ENCODE data around the gene SCLY.
A peak's percentile ranks its signal among the peaks of the same experiment; 100 is the strongest.
"Not testable (repeated sequence)": the region's sequence is repeated elsewhere in the genome, so short reads cannot be mapped to it uniquely, and the experiment has no call there.

Gene SCLY

GRCh38 chr2:238061315-238062202, 758 bp downstream of the SCLY start:
- H3K9ac ChIP-seq (ENCODE audit: low read depth, low read length), result peak overlapping the region; percentile 79
- H3K4me1 ChIP-seq (ENCODE audit: insufficient read depth, low read length), result peaks cover 17% of the 10 kb centered on the region
- no peaks in the 10 kb centered on the region for H3K27me3 ChIP-seq (ENCODE audit: insufficient read depth, low read length)
- peaks cover 29% of the 10 kb centered on the region for H3K36me3 ChIP-seq (ENCODE audit: insufficient read depth, low read length)
- H3K9me3 ChIP-seq (ENCODE audit: insufficient read depth, low read depth, low read length), result no peaks in the 10 kb centered on the region
- WGBS, result 4% methylated on average over 29 of the region's 29 CpGs
- H3K4me3 ChIP-seq (ENCODE audit: low read length), result peak overlapping the region; percentile 78
- H3K27ac ChIP-seq (ENCODE audit: low read depth, low read length), result peak overlapping the region; percentile 77

DNA sequence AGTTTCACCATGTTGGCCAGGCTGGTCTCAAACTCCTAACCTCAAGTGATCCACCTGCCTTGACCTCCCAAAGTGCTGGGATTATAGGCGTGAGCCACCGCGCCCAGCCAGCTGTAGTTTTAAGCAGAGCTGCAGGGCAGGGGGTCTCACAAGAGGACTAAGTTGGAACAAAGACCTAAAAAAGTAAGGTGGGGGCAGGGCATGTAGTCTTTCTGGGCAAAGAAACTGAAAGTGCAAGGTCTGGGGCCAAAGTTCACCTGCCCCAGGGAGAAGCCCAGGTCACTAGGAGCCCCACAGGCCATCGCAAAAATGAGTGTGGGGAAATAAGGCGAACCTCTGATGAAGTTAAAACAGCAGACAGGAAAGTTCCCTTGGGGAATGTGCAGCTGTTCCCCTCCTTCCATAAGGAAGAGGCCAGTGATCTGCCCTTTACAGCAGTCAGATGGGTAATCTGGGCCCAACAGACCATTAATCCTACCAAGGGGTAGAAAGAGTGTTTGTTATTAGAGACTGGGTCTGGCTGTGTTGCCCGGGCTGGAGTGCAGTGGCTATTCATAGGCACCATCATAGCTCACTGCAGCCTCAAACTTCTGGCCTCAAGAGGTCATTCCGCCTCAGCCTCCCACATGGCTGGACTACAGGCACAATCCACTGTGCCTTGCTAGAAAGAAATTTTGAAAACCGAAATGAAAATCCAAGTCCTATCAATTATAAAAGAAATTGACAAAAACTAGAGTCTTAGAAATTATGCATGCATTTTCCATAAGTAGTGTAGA, 2.8 kb downstream of the SCLY start:
- Histone ChIP-seq H3K9me3 (ENCODE audit: insufficient read depth, low read depth, low read length) (no peaks in the 10 kb centered on the region), H3K36me3 (ENCODE audit: insufficient read depth, low read length) (peaks cover 49% of the 10 kb centered on the region), H3K4me3 (ENCODE audit: low read length) (no peak overlapping the region), H3K4me1 (ENCODE audit: insufficient read depth, low read length) (peaks cover 17% of the 10 kb centered on the region), H3K27me3 (ENCODE audit: insufficient read depth, low read length) (no peaks in the 10 kb centered on the region), H3K27ac (ENCODE audit: low read depth, low read length) (no peak overlapping the region), H3K9ac (ENCODE audit: low read depth, low read length) (no peak overlapping the region)
- 93% methylated on average over 8 of the region's 8 CpGs for WGBS

DNA sequence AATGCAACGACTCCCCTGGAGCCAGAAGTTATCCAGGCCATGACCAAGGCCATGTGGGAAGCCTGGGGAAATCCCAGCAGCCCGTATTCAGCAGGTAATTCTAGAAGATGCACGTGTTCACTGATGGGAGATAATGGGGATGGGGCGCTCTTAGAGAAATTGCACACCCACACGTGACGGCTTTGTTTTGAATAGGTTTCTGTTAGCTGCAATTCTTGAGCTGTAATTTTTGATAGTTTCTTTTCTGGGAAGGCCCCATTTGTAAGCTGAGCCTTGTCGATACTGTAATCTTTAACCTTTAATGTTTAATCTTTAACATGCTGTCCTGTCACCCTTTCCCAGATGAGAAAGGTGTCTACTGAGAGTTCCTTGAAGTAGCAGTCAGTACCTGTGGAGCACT, 3.6 kb downstream of the SCLY start:
- 95% methylated on average over 7 of the region's 7 CpGs for WGBS
- Histone ChIP-seq H3K27me3 (ENCODE audit: insufficient read depth, low read length) (no peaks in the 10 kb centered on the region), H3K4me3 (ENCODE audit: low read length) (no peak overlapping the region), H3K36me3 (ENCODE audit: insufficient read depth, low read length) (peaks cover 57% of the 10 kb centered on the region), H3K9me3 (ENCODE audit: insufficient read depth, low read depth, low read length) (no peaks in the 10 kb centered on the region), H3K4me1 (ENCODE audit: insufficient read depth, low read length) (peaks cover 17% of the 10 kb centered on the region), H3K27ac (ENCODE audit: low read depth, low read length) (no peak overlapping the region), H3K9ac (ENCODE audit: low read depth, low read length) (no peak overlapping the region)

DNA sequence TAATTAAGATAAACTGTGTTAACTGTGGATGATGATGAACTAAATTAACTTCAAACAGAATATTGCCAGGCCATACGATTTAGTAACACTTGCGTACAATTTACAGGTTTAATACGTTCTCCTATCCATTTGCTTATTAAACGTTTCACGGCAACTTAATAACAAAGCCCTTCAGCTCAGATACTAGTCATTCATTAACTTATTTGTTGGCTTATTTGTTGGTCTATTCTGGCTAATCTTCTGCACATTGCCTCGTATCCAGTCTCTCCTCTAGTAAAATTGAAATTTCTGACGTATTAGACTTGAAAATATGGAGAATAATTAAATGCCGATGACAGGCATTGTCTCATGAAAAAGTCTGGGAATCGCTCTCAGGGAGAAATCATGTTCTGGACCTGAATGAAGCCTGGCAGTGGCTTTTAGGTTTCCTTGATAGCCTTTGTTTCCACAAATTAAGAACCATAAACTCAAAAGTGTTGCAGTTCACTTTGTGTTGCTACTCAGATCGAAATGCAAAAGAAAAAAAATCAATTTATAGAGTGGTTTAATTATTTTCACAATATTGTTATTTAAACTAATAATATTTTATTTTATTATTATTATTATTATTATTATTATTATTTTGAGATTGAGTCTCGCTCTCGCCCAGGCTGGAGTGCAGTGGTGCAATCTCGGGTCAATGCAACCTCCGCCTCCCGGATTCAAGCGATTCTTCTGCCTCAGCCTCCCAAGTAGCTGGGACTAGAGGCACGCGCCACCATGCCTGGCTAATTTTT, 4.5 kb downstream of the SCLY start:
- Histone ChIP-seq H3K4me1 (ENCODE audit: insufficient read depth, low read length) (peaks cover 13% of the 10 kb centered on the region), H3K9ac (ENCODE audit: low read depth, low read length) (no peak overlapping the region), H3K4me3 (ENCODE audit: low read length) (no peak overlapping the region), H3K27ac (ENCODE audit: low read depth, low read length) (no peak overlapping the region), H3K27me3 (ENCODE audit: insufficient read depth, low read length) (no peaks in the 10 kb centered on the region), H3K9me3 (ENCODE audit: insufficient read depth, low read depth, low read length) (no peaks in the 10 kb centered on the region), H3K36me3 (ENCODE audit: insufficient read depth, low read length) (peaks cover 66% of the 10 kb centered on the region)
- 87% methylated on average over 17 of the region's 18 CpGs for WGBS

DNA sequence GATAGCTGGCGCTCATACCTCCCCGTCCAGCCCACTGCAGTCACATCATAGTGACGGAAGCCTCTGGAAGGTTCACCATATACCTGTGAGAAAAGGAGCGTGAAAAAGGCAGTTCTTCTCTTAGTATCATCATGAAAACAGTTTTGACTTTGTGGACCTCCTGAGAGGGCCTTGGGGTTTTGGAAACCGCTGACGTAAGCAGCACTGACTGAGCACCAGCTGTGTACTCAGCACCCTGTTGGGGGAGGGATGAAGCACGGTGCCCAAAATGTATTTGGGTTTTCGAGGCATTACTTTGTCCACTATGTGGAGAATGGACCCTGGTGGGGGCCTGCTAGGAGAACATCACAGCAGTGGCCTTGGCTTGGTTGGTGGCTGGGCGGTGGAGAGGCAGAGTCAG, 5.4 kb downstream of the SCLY start:
- no peaks in the 10 kb centered on the region for H3K9me3 ChIP-seq (ENCODE audit: insufficient read depth, low read depth, low read length)
- peaks cover 13% of the 10 kb centered on the region for H3K4me1 ChIP-seq (ENCODE audit: insufficient read depth, low read length)
- H3K27ac ChIP-seq (ENCODE audit: low read depth, low read length), result no peak overlapping the region
- H3K27me3 ChIP-seq (ENCODE audit: insufficient read depth, low read length), result no peaks in the 10 kb centered on the region
- no peak overlapping the region for H3K9ac ChIP-seq (ENCODE audit: low read depth, low read length)
- no peak overlapping the region for H3K4me3 ChIP-seq (ENCODE audit: low read length)
- peaks cover 75% of the 10 kb centered on the region for H3K36me3 ChIP-seq (ENCODE audit: insufficient read depth, low read length)
- 84% methylated on average over 9 of the region's 9 CpGs for WGBS

DNA sequence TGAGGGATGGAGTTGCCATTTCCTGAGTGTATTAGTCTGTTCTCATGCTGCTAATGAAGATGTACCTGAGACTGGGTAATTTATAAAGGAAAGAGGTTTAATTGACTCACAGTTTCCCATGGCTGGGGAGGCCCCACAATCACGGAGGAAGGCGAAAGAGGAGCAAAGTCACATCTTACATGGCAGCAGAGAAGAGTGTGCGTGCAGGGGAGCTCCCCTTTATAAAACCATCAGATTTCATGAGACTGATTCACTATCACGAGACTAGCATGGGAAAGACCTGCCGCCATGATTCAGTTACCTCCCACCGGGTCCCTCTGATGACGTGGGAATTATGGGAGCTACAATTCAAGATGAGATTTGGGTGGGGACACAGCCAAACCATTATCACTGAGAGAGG, 5.9 kb downstream of the SCLY start:
- H3K4me1 ChIP-seq (ENCODE audit: insufficient read depth, low read length), result peaks cover 13% of the 10 kb centered on the region
- not testable (repeated sequence) for H3K9me3 ChIP-seq (ENCODE audit: insufficient read depth, low read depth, low read length); H3K27ac ChIP-seq (ENCODE audit: low read depth, low read length); H3K4me3 ChIP-seq (ENCODE audit: low read length); H3K9ac ChIP-seq (ENCODE audit: low read depth, low read length); H3K27me3 ChIP-seq (ENCODE audit: insufficient read depth, low read length)
- peaks cover 80% of the 10 kb centered on the region for H3K36me3 ChIP-seq (ENCODE audit: insufficient read depth, low read length)
- 96% methylated on average over 7 of the region's 7 CpGs for WGBS

DNA sequence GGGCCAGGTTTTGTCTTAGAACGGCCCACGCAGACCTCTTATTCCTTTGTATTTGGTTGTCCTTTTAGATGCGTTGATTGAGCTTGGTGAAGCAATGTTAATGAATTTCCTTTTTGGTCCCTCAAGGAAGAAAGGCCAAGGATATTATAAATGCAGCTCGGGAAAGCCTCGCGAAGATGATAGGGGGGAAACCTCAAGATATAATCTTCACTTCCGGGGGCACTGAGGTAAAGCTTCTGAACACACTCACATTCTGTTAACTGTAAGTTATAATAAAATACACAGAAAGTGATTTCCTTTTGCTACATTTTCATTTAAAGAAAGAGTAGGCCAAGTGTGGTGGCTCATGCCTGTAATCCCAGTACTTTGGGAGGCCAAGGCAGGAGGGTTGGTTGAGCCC, 7.1 kb downstream of the SCLY start:
- Histone ChIP-seq H3K36me3 (ENCODE audit: insufficient read depth, low read length) (peaks cover 92% of the 10 kb centered on the region), H3K4me3 (ENCODE audit: low read length) (no peak overlapping the region), H3K27me3 (ENCODE audit: insufficient read depth, low read length) (no peaks in the 10 kb centered on the region), H3K9me3 (ENCODE audit: insufficient read depth, low read depth, low read length) (no peaks in the 10 kb centered on the region), H3K27ac (ENCODE audit: low read depth, low read length) (no peak overlapping the region), H3K9ac (ENCODE audit: low read depth, low read length) (no peak overlapping the region), H3K4me1 (ENCODE audit: insufficient read depth, low read length) (0 out of 2 replicates have a peak, but pooled peaks cover 3% of the 10 kb centered on the region)
- 92% methylated on average over 6 of the region's 7 CpGs for WGBS

- Histone ChIP-seq H3K4me1 (ENCODE audit: insufficient read depth, low read length) (no peaks in the 10 kb centered on the region), H3K27me3 (ENCODE audit: insufficient read depth, low read length) (no peaks in the 10 kb centered on the region), H3K36me3 (ENCODE audit: insufficient read depth, low read length) (peaks cover 98% of the 10 kb centered on the region), H3K27ac (ENCODE audit: low read depth, low read length) (no peak overlapping the region), H3K4me3 (ENCODE audit: low read length) (no peak overlapping the region), H3K9ac (ENCODE audit: low read depth, low read length) (no peak overlapping the region), H3K9me3 (ENCODE audit: insufficient read depth, low read depth, low read length) (no peaks in the 10 kb centered on the region)
- 96% methylated on average over 10 of the region's 10 CpGs for WGBS
Observed at GRCh38 chr2:238069021-238069709, 8.4 kb downstream of the SCLY start.

DNA sequence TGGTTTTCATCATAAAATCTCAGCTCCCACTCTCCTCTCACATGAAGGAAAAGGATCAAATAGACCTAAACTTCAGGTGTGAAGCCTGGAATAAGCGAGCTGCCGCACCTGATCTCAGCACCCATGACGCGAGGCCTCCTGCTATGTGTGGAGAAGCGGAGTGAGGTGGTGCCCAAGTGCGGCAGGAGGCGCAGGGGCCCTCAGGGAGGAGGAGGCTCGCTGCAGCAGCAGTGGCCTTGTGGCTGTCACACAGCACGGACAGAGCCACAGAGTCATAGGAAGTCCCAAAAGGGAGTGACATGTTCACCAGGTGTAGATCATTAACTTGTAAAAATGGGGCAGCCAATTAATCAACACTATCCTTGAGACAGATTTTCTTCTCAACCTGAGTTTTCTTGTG, 9.1 kb downstream of the SCLY start:
- Histone ChIP-seq H3K27me3 (ENCODE audit: insufficient read depth, low read length) (no peaks in the 10 kb centered on the region), H3K36me3 (ENCODE audit: insufficient read depth, low read length) (peaks cover 98% of the 10 kb centered on the region), H3K4me1 (ENCODE audit: insufficient read depth, low read length) (no peaks in the 10 kb centered on the region), H3K27ac (ENCODE audit: low read depth, low read length) (no peak overlapping the region), H3K9me3 (ENCODE audit: insufficient read depth, low read depth, low read length) (no peaks in the 10 kb centered on the region), H3K4me3 (ENCODE audit: low read length) (no peak overlapping the region), H3K9ac (ENCODE audit: low read depth, low read length) (no peak overlapping the region)
- 97% methylated on average over 9 of the region's 9 CpGs for WGBS

GRCh38 chr2:238075397-238075796, 14.6 kb downstream of the SCLY start:
- Histone ChIP-seq H3K36me3 (ENCODE audit: insufficient read depth, low read length) (peaks cover 88% of the 10 kb centered on the region), H3K4me3 (ENCODE audit: low read length) (no peak overlapping the region), H3K9ac (ENCODE audit: low read depth, low read length) (no peak overlapping the region), H3K9me3 (ENCODE audit: insufficient read depth, low read depth, low read length) (no peaks in the 10 kb centered on the region), H3K27ac (ENCODE audit: low read depth, low read length) (no peak overlapping the region), H3K4me1 (ENCODE audit: insufficient read depth, low read length) (peaks cover 5% of the 10 kb centered on the region; the same call in 1 of the 2 replicates), H3K27me3 (ENCODE audit: insufficient read depth, low read length) (no peaks in the 10 kb centered on the region)

Measured in HUES64 (cell line).